GM21786 (cell line): ENCODE data around the gene OR2T34.
"Not testable (repeated sequence)": the region's sequence is repeated elsewhere in the genome, so short reads cannot be mapped to it uniquely, and the experiment has no call there.

ENCODE experiments used
- ATAC-seq: cut with Tn5 transposase; IDR thresholded peaks from one replicate; pipeline ENCODE4 v1.9.1; 2021; ENCODE audit not compliant: unreplicated experiment

OR2T34 gene

DNA sequence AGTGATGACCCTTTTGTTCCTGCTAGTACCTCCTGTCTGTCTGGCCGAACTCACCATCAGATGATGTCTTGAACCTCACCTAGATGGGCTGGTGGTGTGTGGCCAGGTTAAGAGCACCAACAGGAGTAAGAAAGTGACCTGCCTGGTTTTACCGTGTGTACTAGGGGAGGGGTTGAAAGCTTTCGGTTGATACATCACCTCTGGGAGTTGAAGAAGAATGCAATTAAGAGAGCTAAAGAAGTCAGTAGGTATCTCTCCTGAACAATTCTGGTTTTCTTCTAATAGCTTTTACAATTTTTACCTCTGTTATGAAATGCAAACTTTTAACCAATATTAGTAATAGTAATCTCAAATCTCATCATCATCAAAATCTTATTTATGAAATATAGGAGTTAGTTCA, 11.9 kb downstream of the OR2T34 start, which contains the start of gene OR2T29:
Gene OR2T29, minus strand, starts transcription at position 101 of the 400 bp plus-strand sequence. CDS start 3,281 bp downstream, outside the sequence.
- ATAC-seq, result not testable (repeated sequence)

DNA sequence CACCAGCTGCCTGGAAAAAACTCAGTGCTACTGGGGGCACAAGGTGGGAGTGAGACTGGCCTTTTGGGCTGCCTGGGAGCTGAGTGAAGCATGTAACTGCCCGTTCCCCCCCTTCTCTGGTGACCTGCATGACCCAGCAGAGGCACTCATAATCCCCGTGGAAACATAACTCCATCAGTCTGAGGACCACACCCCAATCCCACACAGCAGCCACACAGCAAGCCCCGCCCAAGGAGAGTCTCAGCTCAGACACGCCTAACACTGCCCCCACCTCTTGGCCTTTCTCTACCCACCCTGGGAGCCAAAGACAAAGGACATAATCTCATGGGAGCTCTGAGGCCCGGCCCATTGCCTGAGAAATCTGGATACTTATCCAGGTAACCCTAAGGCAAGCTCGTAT, 23.5 kb downstream of the OR2T34 start:
- ATAC-seq, result not testable (repeated sequence)

DNA sequence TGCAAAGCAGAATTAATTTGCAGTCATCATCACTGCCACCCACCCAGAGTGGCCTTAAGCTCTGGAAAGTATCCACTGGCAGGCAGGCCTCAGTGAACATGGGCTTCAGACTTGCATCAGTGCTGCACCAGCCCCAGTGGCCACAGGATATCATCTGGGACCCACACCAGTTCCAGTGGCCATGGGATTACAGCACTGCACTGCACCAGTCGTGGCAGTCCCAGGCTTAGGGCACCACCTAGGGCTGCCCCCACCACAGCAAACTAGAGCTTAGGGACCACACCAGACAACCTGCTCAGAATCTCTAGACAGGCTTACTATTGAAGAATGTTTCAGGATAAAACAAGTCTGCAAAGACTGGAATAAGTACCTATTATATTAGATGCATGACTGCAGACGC, 27.2 kb downstream of the OR2T34 start:
- ATAC-seq, result not testable (repeated sequence)

DNA sequence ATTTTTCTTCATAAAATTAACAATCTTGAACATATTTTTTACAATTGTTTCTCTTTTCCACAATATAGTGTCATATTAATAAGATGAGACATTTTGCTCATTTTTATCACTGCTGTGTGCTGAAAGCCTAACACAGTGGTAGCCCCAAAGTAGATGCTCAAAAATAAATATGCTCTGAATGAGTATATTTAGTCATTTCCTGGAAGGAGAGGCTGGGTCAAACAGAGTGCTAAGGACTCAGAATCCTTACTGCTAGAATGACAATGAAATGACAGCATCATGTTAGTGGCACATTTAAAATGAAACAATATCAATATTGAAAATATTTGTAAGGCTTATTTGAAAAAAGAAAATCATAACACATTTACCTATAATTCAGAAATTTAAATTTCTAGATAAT, 37.1 kb downstream of the OR2T34 start:
- ATAC-seq, result not testable (repeated sequence)
